IPS-20b (cell line): Measurements from ENCODE around the gene GPR22.

Experiments used
- H3K27ac ChIP-seq: one replicate; pipeline ENCODE4 v1.5.1; 2013; ENCODE audit warnings: low read length
- H3K27me3 ChIP-seq: 2 replicates; pipeline ENCODE4 v1.6.1; 2013; ENCODE audit warnings: mild to moderate bottlenecking, low read length, inconsistent platforms; ENCODE audit not compliant: insufficient read depth
- H3K36me3 ChIP-seq: 2 replicates; pipeline ENCODE4 v1.6.1; 2013; ENCODE audit warnings: low read depth, mild to moderate bottlenecking, inconsistent platforms, low read length, moderate library complexity; ENCODE audit not compliant: insufficient read depth
- H3K4me1 ChIP-seq: 2 replicates; pipeline ENCODE4 v1.6.1; 2013; ENCODE audit warnings: mild to moderate bottlenecking, control low read depth, inconsistent platforms, low read length, moderate library complexity; ENCODE audit not compliant: insufficient read depth
- H3K4me3 ChIP-seq: 2 replicates; pipeline ENCODE4 v1.5.1; 2013; ENCODE audit warnings: mild to moderate bottlenecking, low read length, inconsistent platforms
- H3K9ac ChIP-seq: 2 replicates; pipeline ENCODE4 v1.6.1; 2013; ENCODE audit warnings: low read depth, mild to moderate bottlenecking, inconsistent platforms, low read length, moderate library complexity
- H3K9me3 ChIP-seq: 2 replicates; pipeline ENCODE4 v1.6.1; 2013; ENCODE audit warnings: mild to moderate bottlenecking, low read depth, low read length, inconsistent platforms; ENCODE audit not compliant: insufficient read depth

GPR22 gene

GRCh38 chr7:107469929-107470328, at the start of gene GPR22:
Gene GPR22, plus strand, starts transcription at chr7:107470057. Its CDS starts 4,004 bp downstream, at chr7:107474061.
- no peak within 1 kb of the TSS for H3K9ac ChIP-seq
- no peaks in the 10 kb centered on the region for H3K36me3 ChIP-seq
- no peaks in the 10 kb centered on the region for H3K9me3 ChIP-seq
- H3K27ac ChIP-seq, result no peak within 1 kb of the TSS
- no peak within 1 kb of the TSS for H3K4me3 ChIP-seq
- H3K27me3 ChIP-seq, result no peaks in the 10 kb centered on the region
- peaks cover 11% of the 10 kb centered on the region; the same call in 1 of the 2 replicates for H3K4me1 ChIP-seq

- Histone ChIP-seq H3K27ac (no peak overlapping the region), H3K4me1 (no peaks in the 10 kb centered on the region), H3K9me3 (no peaks in the 10 kb centered on the region; the same call in none of the 2 replicates), H3K27me3 (no peaks in the 10 kb centered on the region), H3K36me3 (no peaks in the 10 kb centered on the region), H3K9ac (no peak overlapping the region), H3K4me3 (no peak overlapping the region)
Measured at GRCh38 chr7:107427462-107427861, 42.4 kb upstream of the GPR22 start.

GRCh38 chr7:107428642-107429041, 41.2 kb upstream of the GPR22 start:
- no peak overlapping the region for H3K27ac ChIP-seq
- H3K9ac ChIP-seq, result no peak overlapping the region
- no peaks in the 10 kb centered on the region for H3K4me1 ChIP-seq
- no peaks in the 10 kb centered on the region for H3K36me3 ChIP-seq
- no peaks in the 10 kb centered on the region for H3K27me3 ChIP-seq
- no peaks in the 10 kb centered on the region; the same call in none of the 2 replicates for H3K9me3 ChIP-seq
- H3K4me3 ChIP-seq, result no peak overlapping the region

- Histone ChIP-seq H3K4me3 (no peak overlapping the region), H3K9me3 (no peaks in the 10 kb centered on the region; the same call in none of the 2 replicates), H3K4me1 (no peaks in the 10 kb centered on the region), H3K36me3 (no peaks in the 10 kb centered on the region), H3K9ac (no peak overlapping the region), H3K27me3 (no peaks in the 10 kb centered on the region), H3K27ac (no peak overlapping the region)
Measured at GRCh38 chr7:107430057-107430456, 39.8 kb upstream of the GPR22 start.

GRCh38 chr7:107432261-107432660, 37.6 kb upstream of the GPR22 start:
- H3K4me1 ChIP-seq, result no peaks in the 10 kb centered on the region
- H3K36me3 ChIP-seq, result no peaks in the 10 kb centered on the region
- H3K9me3 ChIP-seq, result no peaks in the 10 kb centered on the region; the same call in none of the 2 replicates
- no peak overlapping the region for H3K4me3 ChIP-seq
- H3K27ac ChIP-seq, result no peak overlapping the region
- H3K9ac ChIP-seq, result no peak overlapping the region
- H3K27me3 ChIP-seq, result no peaks in the 10 kb centered on the region

- H3K36me3 ChIP-seq, result no peaks in the 10 kb centered on the region
- no peaks in the 10 kb centered on the region; the same call in 1 of the 2 replicates for H3K9me3 ChIP-seq
- no peaks in the 10 kb centered on the region for H3K4me1 ChIP-seq
- H3K9ac ChIP-seq, result no peak overlapping the region
- no peak overlapping the region for H3K4me3 ChIP-seq
- no peak overlapping the region for H3K27ac ChIP-seq
- no peaks in the 10 kb centered on the region for H3K27me3 ChIP-seq
Measured at GRCh38 chr7:107435749-107436148, 34.1 kb upstream of the GPR22 start.

- H3K27me3 ChIP-seq, result no peaks in the 10 kb centered on the region
- H3K9ac ChIP-seq, result no peak overlapping the region
- H3K27ac ChIP-seq, result no peak overlapping the region
- H3K4me3 ChIP-seq, result no peak overlapping the region
- no peaks in the 10 kb centered on the region for H3K4me1 ChIP-seq
- H3K9me3 ChIP-seq, result no peaks in the 10 kb centered on the region
- no peaks in the 10 kb centered on the region for H3K36me3 ChIP-seq
Measured at GRCh38 chr7:107439025-107439424, 30.8 kb upstream of the GPR22 start.

- Histone ChIP-seq H3K36me3 (no peaks in the 10 kb centered on the region), H3K27me3 (no peaks in the 10 kb centered on the region), H3K9ac (no peak overlapping the region), H3K9me3 (no peaks in the 10 kb centered on the region), H3K4me1 (no peaks in the 10 kb centered on the region), H3K4me3 (no peak overlapping the region), H3K27ac (no peak overlapping the region)
Measured at GRCh38 chr7:107441581-107442422, 28.1 kb upstream of the GPR22 start.

- no peak overlapping the region for H3K9ac ChIP-seq
- no peaks in the 10 kb centered on the region for H3K9me3 ChIP-seq
- H3K27me3 ChIP-seq, result no peaks in the 10 kb centered on the region
- H3K27ac ChIP-seq, result no peak overlapping the region
- no peaks in the 10 kb centered on the region for H3K4me1 ChIP-seq
- no peaks in the 10 kb centered on the region for H3K36me3 ChIP-seq
- no peak overlapping the region for H3K4me3 ChIP-seq
Measured at GRCh38 chr7:107442678-107443077, 27.2 kb upstream of the GPR22 start.

- H3K4me1 ChIP-seq, result no peaks in the 10 kb centered on the region
- no peak overlapping the region for H3K27ac ChIP-seq
- H3K4me3 ChIP-seq, result no peak overlapping the region
- no peaks in the 10 kb centered on the region for H3K27me3 ChIP-seq
- no peak overlapping the region for H3K9ac ChIP-seq
- H3K9me3 ChIP-seq, result no peaks in the 10 kb centered on the region
- no peaks in the 10 kb centered on the region for H3K36me3 ChIP-seq
Measured at GRCh38 chr7:107446531-107446930, 23.3 kb upstream of the GPR22 start.

- Histone ChIP-seq H3K4me1 (no peaks in the 10 kb centered on the region), H3K27me3 (no peaks in the 10 kb centered on the region), H3K9me3 (no peaks in the 10 kb centered on the region), H3K9ac (no peak overlapping the region), H3K36me3 (no peaks in the 10 kb centered on the region), H3K27ac (no peak overlapping the region), H3K4me3 (no peak overlapping the region)
Measured at GRCh38 chr7:107446988-107447387, 22.9 kb upstream of the GPR22 start.

- H3K27ac ChIP-seq, result no peak overlapping the region
Measured at GRCh38 chr7:107450970-107451369, 18.9 kb upstream of the GPR22 start.

More at GRCh38 chr7:107450970-107451369, 18.9 kb upstream of the GPR22 start:
- no peak overlapping the region for H3K4me3 ChIP-seq
- no peak overlapping the region for H3K9ac ChIP-seq
- H3K4me1 ChIP-seq, result no peaks in the 10 kb centered on the region
- no peaks in the 10 kb centered on the region for H3K27me3 ChIP-seq
- H3K36me3 ChIP-seq, result no peaks in the 10 kb centered on the region
- H3K9me3 ChIP-seq, result no peaks in the 10 kb centered on the region
